Peyer's patch (tissue), 4 donors: ENCODE data around the gene ECM1.

Experiments
- CTCF ChIP-seq, 6 experiments: fragments of 450-650 bp in 4 of 6; fragments of 200-600 bp in 2 of 6; sonication (generic) in 1 of 6; IDR thresholded peaks; one replicate each; pipeline ENCODE4 v1.5.1; 2017 to 2019; ENCODE audit warnings: antibody characterized with exemption in 6 of 6, mild to moderate bottlenecking in 3 of 6, moderate library complexity in 1 of 6
- POLR2A ChIP-seq, 2 donors: fragments of 450-650 bp; IDR thresholded peaks; one replicate each; pipeline ENCODE4 v1.5.1; 2017; ENCODE audit warnings: antibody characterized with exemption in 2 of 2, mild to moderate bottlenecking in 2 of 2, moderate library complexity in 2 of 2

GRCh38 chr1:150474869-150475268 is 33.0 kb upstream of the ECM1 start:
- TF ChIP-seq CTCF (IDR thresholded peaks at IDR 0.05) = no peak
- no peak for TF ChIP-seq POLR2A (IDR thresholded peaks at IDR 0.05)
